SK-N-SH (cell line): ENCODE measurements around the gene EVI5.

Experiments
- CHD2 ChIP-seq: fragments of 150-350 bp; IDR thresholded peaks from 2 replicates; pipeline ENCODE4 v1.6.1; 2018; ENCODE audit warnings: low read length; ENCODE audit not compliant: partially characterized antibody
- CTCF ChIP-seq: fragments of 200-600 bp; sonication (generic); IDR thresholded peaks from 2 replicates; pipeline ENCODE4 v1.6.1; 2017; ENCODE audit warnings: antibody characterized with exemption, mild to moderate bottlenecking, moderate library complexity
- EP300 ChIP-seq, 2 experiments: IDR thresholded peaks; 2 replicates each; pipeline versions ENCODE4 v1.4.0 to v1.6.1; 2012; ENCODE audit warnings: borderline replicate concordance in 1 of 2, low read depth in 1 of 2, low read length in 1 of 2
- FOXJ3 ChIP-seq: sonication (generic); formaldehyde crosslinking; IDR thresholded peaks from 2 replicates; pipeline ENCODE4 v1.5.1; 2020; ENCODE audit warnings: mild to moderate bottlenecking, missing genetic modification reagents
- MXI1 ChIP-seq: IDR thresholded peaks from 2 replicates; pipeline ENCODE4 v1.6.1; 2012; ENCODE audit warnings: mild to moderate bottlenecking, low read depth, low read length, improper control_type of control experiment
- NFIC ChIP-seq: IDR thresholded peaks from 2 replicates; pipeline ENCODE4 v1.4.0; 2012; ENCODE audit warnings: borderline replicate concordance
- RFX5 ChIP-seq: IDR thresholded peaks from 2 replicates; pipeline ENCODE4 v1.6.1; 2012; ENCODE audit warnings: mild to moderate bottlenecking, improper control_type of control experiment, low read length
- SMC3 ChIP-seq: IDR thresholded peaks from 2 replicates; pipeline ENCODE4 v1.6.1; 2012; ENCODE audit warnings: low read depth, low read length, improper control_type of control experiment
- TAF1 ChIP-seq: IDR thresholded peaks from 2 replicates; pipeline ENCODE4 v1.6.1; 2012; ENCODE audit warnings: low read depth, mild to moderate bottlenecking, low read length, moderate library complexity, borderline replicate concordance
- USF1 ChIP-seq: IDR thresholded peaks from 2 replicates; pipeline ENCODE4 v1.4.0; 2012; ENCODE audit warnings: low read depth, borderline replicate concordance
- USF2 ChIP-seq: fragments of 150-350 bp; IDR thresholded peaks from 2 replicates; pipeline ENCODE4 v1.6.1; 2017; ENCODE audit warnings: antibody characterized with exemption, low read length, low read depth, borderline replicate concordance

- TF ChIP-seq CTCF (peak; percentile 65), MXI1 (no peak), CHD2 (no peak), SMC3 (peak; percentile 38), RFX5 (no peak), EP300 (IDR thresholded peaks at IDR 0.05; ENCODE audit: borderline replicate concordance in 1 of 2, low read depth in 1 of 2, low read length in 1 of 2) (no peak), TAF1 (no peak), USF2 (no peak), FOXJ3 (CRISPR knock-in tag) (no peak), NFIC (no peak), USF1 (no peak)
Measured at GRCh38 chr1:92623187-92623778, 161.6 kb downstream of the EVI5 start.
